NCI-H2029 (cell line): ENCODE results near the gene ABCC11.
A peak's percentile ranks its signal among the peaks of the same experiment; 100 is the strongest.

ENCODE experiments used
- DNase-seq: peaks from one replicate; lab custom pipeline; 2025; lab: John Stamatoyannopoulos, UW

ABCC11 gene

GRCh38 chr16:48161906-48162305 is 85.4 kb downstream of the ABCC11 start:
- no peak for DNase-seq

- no peak for DNase-seq
These were observed 86.8 kb downstream of the ABCC11 start for GRCh38 chr16:48160575-48160974.

GRCh38 chr16:48158296-48158695 is 89.0 kb downstream of the ABCC11 start:
- no peak for DNase-seq

- no peak for DNase-seq
These were observed 89.5 kb downstream of the ABCC11 start for GRCh38 chr16:48157794-48158193.

GRCh38 chr16:48157302-48157701 is 90.0 kb downstream of the ABCC11 start:
- no peak for DNase-seq

- peak; percentile 34 for DNase-seq
These were observed 90.5 kb downstream of the ABCC11 start for GRCh38 chr16:48156790-48157209.

GRCh38 chr16:48155926-48156789 is 91.2 kb downstream of the ABCC11 start, which contains the start of gene ABCC12:
TSS of gene ABCC12 (minus strand) at chr16:48155993. CDS start at chr16:48146424, 9,569 bp downstream.
- no peak for DNase-seq

- DNase-seq = no peak
These were observed 93.6 kb downstream of the ABCC11 start for GRCh38 chr16:48153774-48154173.

- DNase-seq = no peak
These were observed 95.1 kb downstream of the ABCC11 start for GRCh38 chr16:48152226-48152625.

GRCh38 chr16:48150707-48151106 is 96.6 kb downstream of the ABCC11 start:
- no peak for DNase-seq

GRCh38 chr16:48146710-48147109 is 100.6 kb downstream of the ABCC11 start:
- no peak for DNase-seq

GRCh38 chr16:48146131-48146530 is 101.2 kb downstream of the ABCC11 start:
- no peak for DNase-seq

- DNase-seq = no peak
These were observed 103.4 kb downstream of the ABCC11 start for GRCh38 chr16:48143812-48144368.

- no peak for DNase-seq
These were observed 106.5 kb downstream of the ABCC11 start for GRCh38 chr16:48140821-48141220.

- DNase-seq = no peak
These were observed 107.8 kb downstream of the ABCC11 start for GRCh38 chr16:48139517-48139916.

- DNase-seq = no peak
These were observed 108.8 kb downstream of the ABCC11 start for GRCh38 chr16:48138543-48138942.

- no peak for DNase-seq
These were observed 109.5 kb downstream of the ABCC11 start for GRCh38 chr16:48137822-48138221.

GRCh38 chr16:48136547-48137360 is 110.6 kb downstream of the ABCC11 start:
- no peak for DNase-seq

GRCh38 chr16:48133455-48134211 is 113.7 kb downstream of the ABCC11 start:
- peak; percentile 27 for DNase-seq

GRCh38 chr16:48132696-48133095 is 114.6 kb downstream of the ABCC11 start:
- DNase-seq = no peak

GRCh38 chr16:48131201-48131935 is 116.0 kb downstream of the ABCC11 start:
- DNase-seq = no peak
